ENCODE measurements around the gene FAF2. TPM values are rescaled to one million over a fixed set of nuclear protein-coding genes. Genes with fewer than 3 reads are reported as not detected.
A peak's percentile ranks its signal among the peaks of the same experiment; 100 is the strongest.

The FAF2 gene
- total RNA-seq, 1 experiment from 2014 or later, result 53.2 TPM

- no peak for TF ChIP-seq CTCF (conservative IDR thresholded peaks at IDR 0.05; ENCODE audit: low read depth, low read length)
- no peak for TF ChIP-seq EZH2 (IDR thresholded peaks at IDR 0.05; ENCODE audit: borderline replicate concordance, low read depth, low read length, poor library complexity, severe bottlenecking)
- no peak overlapping the region for H3K4me3 ChIP-seq (ENCODE audit: low read depth, low read length, poor library complexity, severe bottlenecking)
- H3K27ac ChIP-seq (ENCODE audit: low read depth, low read length, poor library complexity, severe bottlenecking), result peak overlapping the region; percentile 74
- no peaks in the 10 kb centered on the region for H3K36me3 ChIP-seq (ENCODE audit: insufficient read depth, low read length, poor library complexity, severe bottlenecking)
- no peaks in the 10 kb centered on the region for H3K27me3 ChIP-seq (replicated peaks; ENCODE audit: insufficient read depth, low read depth, low read length, poor library complexity)
- H3K4me1 ChIP-seq (ENCODE audit: insufficient read depth, low read length, poor library complexity, severe bottlenecking), result peaks cover 37% of the 10 kb centered on the region
- CTCF ChIA-PET, result no interaction called here
- H3K9me3 ChIP-seq (ENCODE audit: low read depth, low read length, poor library complexity, severe bottlenecking), result no peaks in the 10 kb centered on the region
- DNase-seq (ENCODE audit: low spot score), result no peak
- POLR2A ChIA-PET (ENCODE audit: low non-redundant PET), result no interaction called here
- no TSS peak for BruUV-seq (replicated peaks)
- intact Hi-C loops (cut with micrococcal nuclease; ENCODE audit: unreplicated experiment), result no loop called here
Measured at GRCh38 chr5:176540956-176541337, 92.8 kb downstream of the FAF2 start.

- peak overlapping the region; percentile 74 for H3K27ac ChIP-seq (ENCODE audit: low read depth, low read length, poor library complexity, severe bottlenecking)
- intact Hi-C loops (cut with micrococcal nuclease; ENCODE audit: unreplicated experiment), result no loop called here
Measured at GRCh38 chr5:176541338-176542134, 93.4 kb downstream of the FAF2 start.

DNA sequence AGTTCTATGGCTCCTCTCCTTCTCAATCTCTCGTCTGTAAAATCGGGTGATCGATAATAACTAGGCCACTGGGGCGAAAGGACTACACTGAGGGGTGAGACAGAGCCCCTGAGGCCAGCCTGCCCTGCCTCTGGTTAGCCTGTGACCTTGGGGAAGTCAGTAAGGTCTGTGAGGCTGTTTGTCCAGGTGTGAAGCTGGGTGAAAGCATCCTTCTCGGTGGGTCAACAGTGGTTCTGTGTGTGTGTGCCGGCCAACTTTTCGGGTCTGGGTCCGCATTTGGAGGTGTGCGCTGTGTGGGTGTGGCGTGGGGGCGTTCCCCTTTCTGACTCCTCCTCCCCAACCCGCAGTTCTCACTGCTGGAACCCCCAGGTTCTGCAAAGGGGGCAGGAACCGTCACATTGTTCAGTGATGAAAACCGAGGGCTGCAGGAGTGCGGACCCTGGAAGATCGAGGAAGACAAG is 94.0 kb downstream of the FAF2 start:
- H3K27ac ChIP-seq (ENCODE audit: low read depth, low read length, poor library complexity, severe bottlenecking), result peak overlapping the region; percentile 74
- intact Hi-C loops (cut with micrococcal nuclease; ENCODE audit: unreplicated experiment), result no loop called here
- ChIA-PET POLR2A (ENCODE audit: low non-redundant PET) (no interaction called here), CTCF (no interaction called here)
- no peaks in the 10 kb centered on the region for H3K36me3 ChIP-seq (ENCODE audit: insufficient read depth, low read length, poor library complexity, severe bottlenecking)
- peak overlapping the region; percentile 69 for H3K4me3 ChIP-seq (ENCODE audit: low read depth, low read length, poor library complexity, severe bottlenecking)
- no peak for DNase-seq (ENCODE audit: low spot score)
- H3K27me3 ChIP-seq (replicated peaks; ENCODE audit: insufficient read depth, low read depth, low read length, poor library complexity), result no peaks in the 10 kb centered on the region
- no peak for TF ChIP-seq CTCF (conservative IDR thresholded peaks at IDR 0.05; ENCODE audit: low read depth, low read length)
- no peak for TF ChIP-seq EZH2 (IDR thresholded peaks at IDR 0.05; ENCODE audit: borderline replicate concordance, low read depth, low read length, poor library complexity, severe bottlenecking)
- no TSS peak for BruUV-seq (replicated peaks)
- no peaks in the 10 kb centered on the region for H3K9me3 ChIP-seq (ENCODE audit: low read depth, low read length, poor library complexity, severe bottlenecking)
- H3K4me1 ChIP-seq (ENCODE audit: insufficient read depth, low read length, poor library complexity, severe bottlenecking), result peaks cover 37% of the 10 kb centered on the region

More at GRCh38 chr5:176541338-176542134, 93.4 kb downstream of the FAF2 start:
- Histone ChIP-seq H3K4me3 (ENCODE audit: low read depth, low read length, poor library complexity, severe bottlenecking) (peak overlapping the region; percentile 69), H3K36me3 (ENCODE audit: insufficient read depth, low read length, poor library complexity, severe bottlenecking) (no peaks in the 10 kb centered on the region), H3K9me3 (ENCODE audit: low read depth, low read length, poor library complexity, severe bottlenecking) (no peaks in the 10 kb centered on the region), H3K4me1 (ENCODE audit: insufficient read depth, low read length, poor library complexity, severe bottlenecking) (peaks cover 37% of the 10 kb centered on the region), H3K27me3 (replicated peaks; ENCODE audit: insufficient read depth, low read depth, low read length, poor library complexity) (no peaks in the 10 kb centered on the region)
- BruUV-seq (replicated peaks), result no TSS peak
- ChIA-PET POLR2A (ENCODE audit: low non-redundant PET) (no interaction called here), CTCF (no interaction called here)
- DNase-seq (ENCODE audit: low spot score), result peak; percentile 66
- no peak for TF ChIP-seq EZH2 (IDR thresholded peaks at IDR 0.05; ENCODE audit: borderline replicate concordance, low read depth, low read length, poor library complexity, severe bottlenecking)
- no peak for TF ChIP-seq CTCF (conservative IDR thresholded peaks at IDR 0.05; ENCODE audit: low read depth, low read length)

Data from A673 (cell line).